GM12878 (cell line): Measurements from ENCODE around the gene POLG. TPM values are rescaled to one million over a fixed set of nuclear protein-coding genes. Genes with fewer than 3 reads are reported as not detected.

Experiments used
- ATAC-seq: fragments of 200-7000 bp; cut with Tn5 transposase; 3 replicates; pipeline ENCODE4 v1.9.1; 2020; ENCODE audit warnings: mild to moderate bottlenecking, moderate library complexity
- BruUV-seq: library from RNA; stranded (reverse); fragments of 400-500 nt; replicated peaks from 2 replicates; lab custom pipeline; 2021; lab: Mats Ljungman, UMichigan
- CTCF ChIA-PET: fragments of 300-600 bp; sonication (Branson Sonifier 250); formaldehyde crosslinking; extraction: SDS; loops from one replicate; lab custom pipeline; 2021; ENCODE audit warnings: inconsistent platforms; lab: Yijun Ruan, JAX
- POLR2A ChIA-PET: fragments of 350-600 bp; formaldehyde crosslinking; extraction: SDS; loops from one replicate; lab custom pipeline; 2021; ENCODE audit warnings: inconsistent platforms; lab: Charles Lee
- RAD21 ChIA-PET: fragments of 300-600 bp; sonication (Branson Sonifier 250); formaldehyde crosslinking; loops from one replicate; lab custom pipeline; 2023; ENCODE audit warnings: antibody characterized with exemption; ENCODE audit not compliant: unreplicated experiment; lab: Charles Lee
- SMC1A ChIA-PET: fragments of 300-600 bp; sonication (Branson Sonifier 250); formaldehyde crosslinking; loops from one replicate; lab custom pipeline; 2023; ENCODE audit not compliant: unreplicated experiment, uncharacterized antibody; lab: Charles Lee
- DNase-seq: peaks from one replicate; pipeline ENCODE4 v3.0.0-alpha.2; 2011; ENCODE audit warnings: low read depth, low spot score
- FAIRE-seq: peaks from 3 replicates; lab custom pipeline; 2011; peaks lifted over from hg19 to GRCh38; lab: Jason Lieb, UNC
- H2AFZ ChIP-seq: 2 replicates; pipeline ENCODE4 v1.6.0; 2011; ENCODE audit warnings: low read depth, low read length, control low read depth; ENCODE audit not compliant: control insufficient read depth
- H3K27ac ChIP-seq: 2 replicates; pipeline ENCODE4 v1.5.1; 2011; ENCODE audit warnings: control low read depth; ENCODE audit not compliant: control insufficient read depth, insufficient read depth
- H3K27me3 ChIP-seq, 2 experiments: replicated peaks in 1 of 2; 2 replicates each; pipeline versions ENCODE4 v1.6.0 to v1.6.1; 2011; ENCODE audit warnings: low read length in 1 of 2; ENCODE audit not compliant: control insufficient read depth in 2 of 2, insufficient read depth in 2 of 2
- H3K36me3 ChIP-seq, 2 experiments: 2 replicates each; pipeline ENCODE4 v1.5.1; 2011; ENCODE audit warnings: low read length in 1 of 2; ENCODE audit not compliant: control insufficient read depth in 2 of 2, insufficient read depth in 2 of 2
- H3K4me1 ChIP-seq: 2 replicates; pipeline ENCODE4 v1.6.1; 2011; ENCODE audit warnings: mild to moderate bottlenecking, low read length, moderate library complexity, mixed read lengths; ENCODE audit not compliant: control insufficient read depth, insufficient read depth
- H3K4me2 ChIP-seq: 2 replicates; pipeline ENCODE4 v1.6.0; 2011; ENCODE audit warnings: control low read depth; ENCODE audit not compliant: control insufficient read depth, insufficient read depth
- H3K4me3 ChIP-seq: fragments of 200-600 bp; sonication (generic); 2 replicates; pipeline ENCODE4 v1.5.1; 2016
- H3K79me2 ChIP-seq: 2 replicates; pipeline ENCODE4 v1.6.0; 2011; ENCODE audit warnings: low read length; ENCODE audit not compliant: control insufficient read depth, insufficient read depth
- H3K9ac ChIP-seq: 2 replicates; pipeline ENCODE4 v1.8.0; 2011; ENCODE audit warnings: low read length, control low read depth, mixed read lengths; ENCODE audit not compliant: control insufficient read depth, insufficient read depth
- H3K9me3 ChIP-seq: replicated peaks from 3 replicates; pipeline ENCODE4 v1.5.1; 2011; ENCODE audit warnings: mild to moderate bottlenecking, low read length; ENCODE audit not compliant: control insufficient read depth, insufficient read depth
- H4K20me1 ChIP-seq: 2 replicates; pipeline ENCODE4 v1.6.0; 2011; ENCODE audit not compliant: control insufficient read depth, insufficient read depth
- BACH1 ChIP-seq: fragments of 450-650 bp; IDR thresholded peaks from 2 replicates; pipeline ENCODE4 v1.6.1; 2017; ENCODE audit warnings: mild to moderate bottlenecking, borderline replicate concordance
- BCLAF1 ChIP-seq: fragments of 450-650 bp; IDR thresholded peaks from 2 replicates; pipeline ENCODE4 v1.6.1; 2017; ENCODE audit warnings: antibody characterized with exemption, mild to moderate bottlenecking, moderate library complexity
- CHD2 ChIP-seq: IDR thresholded peaks from 2 replicates; pipeline ENCODE4 v1.6.1; 2011; ENCODE audit warnings: low read depth, low read length, improper control_type of control experiment, borderline replicate concordance
- ELK1 ChIP-seq: IDR thresholded peaks from 2 replicates; pipeline ENCODE4 v1.6.1; 2012; ENCODE audit warnings: low read depth, low read length, improper control_type of control experiment
- GABPA ChIP-seq: IDR thresholded peaks from 2 replicates; pipeline ENCODE4 v1.6.1; 2014; ENCODE audit warnings: antibody characterized with exemption, low read depth, mild to moderate bottlenecking, inconsistent platforms
- KAT2A ChIP-seq: conservative IDR thresholded peaks from 2 replicates; pipeline ENCODE4 v1.6.1; 2011; ENCODE audit warnings: low read depth, low read length; ENCODE audit not compliant: control insufficient read depth
- MAX ChIP-seq: IDR thresholded peaks from 2 replicates; pipeline ENCODE4 v1.6.1; 2012; ENCODE audit warnings: low read depth, low read length, improper control_type of control experiment
- MYC ChIP-seq: IDR thresholded peaks from 2 replicates; pipeline ENCODE4 v1.6.1; 2011; ENCODE audit warnings: mild to moderate bottlenecking, low read length, moderate library complexity, inconsistent platforms; ENCODE audit not compliant: insufficient read depth, insufficient replicate concordance, insufficient read length, severe bottlenecking
- NFIC ChIP-seq: IDR thresholded peaks from 2 replicates; pipeline ENCODE4 v1.6.1; 2012; ENCODE audit warnings: low read depth, mild to moderate bottlenecking, inconsistent platforms, low read length, moderate library complexity
- NFYA ChIP-seq: IDR thresholded peaks from 2 replicates; pipeline ENCODE4 v1.6.1; 2011; ENCODE audit warnings: low read depth, mild to moderate bottlenecking, low read length, improper control_type of control experiment, borderline replicate concordance
- NKRF ChIP-seq: fragments of 450-650 bp; conservative IDR thresholded peaks from 2 replicates; pipeline ENCODE4 v1.6.1; 2017; ENCODE audit warnings: mild to moderate bottlenecking, moderate library complexity
- NR2C2 ChIP-seq: IDR thresholded peaks from 2 replicates; pipeline ENCODE4 v1.6.1; 2011; ENCODE audit warnings: borderline replicate concordance, low read depth; ENCODE audit not compliant: control insufficient read depth, insufficient read length
- POLR2AphosphoS2 ChIP-seq: IDR thresholded peaks from 2 replicates; pipeline ENCODE4 v1.6.1; 2011; ENCODE audit warnings: low read depth, mild to moderate bottlenecking, low read length, improper control_type of control experiment, moderate library complexity
- POLR2AphosphoS5 ChIP-seq: IDR thresholded peaks from 2 replicates; pipeline ENCODE4 v1.6.1; 2011; ENCODE audit warnings: mild to moderate bottlenecking, low read length, inconsistent platforms
- RELA ChIP-seq: fragments of 450-650 bp; IDR thresholded peaks from 2 replicates; pipeline ENCODE4 v1.8.0; 2014; ENCODE audit warnings: borderline replicate concordance; ENCODE audit not compliant: partially characterized antibody
- SUPT20H ChIP-seq: IDR thresholded peaks from 2 replicates; pipeline ENCODE4 v1.6.1; 2011; ENCODE audit warnings: low read depth, mild to moderate bottlenecking, low read length, moderate library complexity, borderline replicate concordance; ENCODE audit not compliant: control insufficient read depth
- ZBED1 ChIP-seq: IDR thresholded peaks from 2 replicates; pipeline ENCODE4 v1.6.1; 2016; ENCODE audit warnings: borderline replicate concordance
- WGBS: methylation state at CpG from one replicate; pipeline ENCODE4 v1.1.6; 2016; ENCODE audit warnings: low lambda C conversion rate; ENCODE audit not compliant: insufficient replicate concordance, insufficient coverage; ENCODE audit errors: missing lambda C conversion rate; 5-methylcytosine and 5-hydroxymethylcytosine counted together
- in situ Hi-C: fragments of 300-500 bp; cut with MboI; formaldehyde crosslinking; loops from 9 replicates; pipeline ENCODE4 v1.14.3; 2018; ENCODE audit warnings: mixed read lengths
- intact Hi-C: fragments of 100-400 bp; cut with micrococcal nuclease; formaldehyde crosslinking; loops from one replicate; pipeline ENCODE4 v1.14.2; 2022; ENCODE audit not compliant: unreplicated experiment
- polyA plus RNA-seq, 11 experiments: library from polyadenylated mRNA; depleted of rRNA in 4 of 11; unstranded in 6 of 11; stranded (reverse) in 5 of 11; fragments of >200 nt; fragmentation: Nextera tagmentation in 4 of 11; fragmentation: Illumina TruSeq in 1 of 11; extraction: Ambion mirVana in 4 of 11; extraction: Trizol in 1 of 11; gene quantifications; 1 replicate in 1 of 11; 2 replicates in 10 of 11; pipeline versions ENCODE4 v1.2.1 to v1.2.3, GENCODE V29; 2011 to 2016; ENCODE audit warnings: inconsistent platforms in 2 of 11, missing spikeins in 2 of 11, low read depth in 1 of 11
- total RNA-seq, 4 experiments: library from RNA; depleted of rRNA in 3 of 4; stranded (reverse); fragments of >200 nt in 3 of 4; fragmentation: Illumina TruSeq in 1 of 4; extraction: Trizol in 1 of 4; gene quantifications; 2 replicates each; pipeline versions ENCODE4 v1.2.1 to v1.2.3, GENCODE V29; 2013 to 2021

POLG gene
- total and polyA plus RNA-seq, 10 of the 15 experiments (the other 5 are each of a cell fraction or from before 2014, with no cell fraction given) = 14.8 to 71.1 (median 33.0) TPM

- H3K36me3 ChIP-seq = no peaks in the 10 kb centered on the region
- peaks cover 2% of the 10 kb centered on the region; the same call in 1 of the 2 replicates for H3K4me1 ChIP-seq
- H2AFZ ChIP-seq = no peak overlapping the region
- SMC1A ChIA-PET = no interaction called here
- RAD21 ChIA-PET = no interaction called here
- H3K79me2 ChIP-seq = no peaks in the 10 kb centered on the region
- BruUV-seq = no TSS peak
- CTCF ChIA-PET = interaction anchor here (1.5 kb wide), 1 partner anchor 436 kb away, joined by 5 read pairs; no protein-coding TSS in a partner anchor
- DNase-seq = no peak
- no peaks in the 10 kb centered on the region for H4K20me1 ChIP-seq
- no peaks in the 10 kb centered on the region for H3K9me3 ChIP-seq
- no peaks in the 10 kb centered on the region; a peak in 2 of 4 replicates for H3K27me3 ChIP-seq
- H3K27ac ChIP-seq = no peak overlapping the region
- WGBS = 42% methylated on average over 7 of the region's 7 CpGs
- in situ Hi-C loops (no loop called here), intact Hi-C loops (no loop called here)
- no peak for FAIRE-seq
- no peak overlapping the region for H3K4me3 ChIP-seq
- no peak overlapping the region for H3K4me2 ChIP-seq
- POLR2A ChIA-PET = no interaction called here
- ATAC-seq = no peak
- no peak overlapping the region for H3K9ac ChIP-seq
- TF ChIP-seq BCLAF1 (no peak), GABPA (no peak), MYC (no peak), ELK1 (no peak), KAT2A (no peak), POLR2AphosphoS5 (no peak), BACH1 (no peak), NFIC (no peak), POLR2AphosphoS2 (no peak), NR2C2 (no peak), NKRF (no peak), MAX (no peak), CHD2 (no peak), ZBED1 (no peak), RELA (no peak), NFYA (no peak), SUPT20H (no peak)
These were observed 5.9 kb upstream of the POLG start for GRCh38 chr15:89340573-89340972.
